ENCODE measurements around the gene PAK4.
"Not testable (repeated sequence)": the region's sequence is repeated elsewhere in the genome, so short reads cannot be mapped to it uniquely, and the experiment has no call there.

PAK4 gene

DNA sequence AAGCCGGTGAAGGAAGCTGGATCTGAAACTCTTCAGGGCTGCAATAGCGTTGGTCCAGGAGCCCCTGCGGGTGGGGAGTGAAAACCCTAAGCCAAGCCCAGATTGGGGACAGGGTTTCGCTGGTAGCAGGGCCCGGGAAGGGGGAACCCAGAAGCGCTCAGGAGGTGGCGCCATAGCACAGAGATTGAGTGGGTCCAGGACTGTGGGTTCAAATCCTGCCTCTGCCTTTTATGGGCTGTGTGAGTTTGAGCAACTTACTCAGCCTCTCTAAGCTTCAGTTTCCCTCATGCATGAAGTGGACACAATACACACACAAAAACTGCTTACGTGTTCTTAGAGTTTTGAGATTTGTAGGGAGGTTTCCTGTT is 86.8 kb downstream of the PAK4 start:
- DNase-seq = peak; percentile 80

DNA sequence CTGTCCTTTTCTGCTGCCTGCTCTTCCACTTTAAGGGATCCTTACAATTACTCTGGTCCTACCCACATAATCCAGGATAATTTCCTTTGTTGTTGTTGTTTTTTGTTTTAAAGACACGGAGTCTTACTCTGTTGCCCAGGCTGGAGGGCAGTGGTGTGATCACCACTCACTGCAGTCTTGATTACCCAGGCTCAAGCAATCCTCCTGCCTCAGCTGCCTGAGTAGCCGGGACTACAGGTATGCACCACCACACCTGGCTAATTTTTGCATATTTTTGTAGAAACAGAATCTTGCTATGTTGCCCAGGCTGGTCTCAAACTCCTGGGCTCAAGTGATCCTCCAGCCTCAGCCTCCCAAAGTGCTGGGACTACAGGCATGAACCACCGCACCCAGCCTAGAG is 89.7 kb downstream of the PAK4 start:
- DNase-seq = not testable (repeated sequence)

DNA sequence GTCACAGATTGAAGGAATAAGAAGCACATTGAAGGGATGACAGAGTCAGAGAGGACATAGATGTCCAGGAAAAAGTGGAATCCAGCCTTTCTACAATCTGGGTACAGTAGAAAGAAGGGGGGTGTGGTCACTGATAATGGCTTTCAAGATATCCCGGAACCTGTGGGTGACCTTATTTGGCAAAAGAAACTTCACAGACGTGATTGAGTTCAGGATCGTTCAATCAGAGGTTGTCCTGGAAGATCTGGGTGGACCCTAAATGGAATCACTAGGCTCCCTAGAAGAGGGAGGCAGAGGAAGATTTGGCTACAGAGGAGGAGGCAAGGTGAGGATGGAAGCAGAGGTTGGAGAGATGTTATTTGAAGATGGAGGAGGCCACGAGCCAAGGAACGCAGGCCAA is 91.5 kb downstream of the PAK4 start:
- DNase-seq = no peak

DNA sequence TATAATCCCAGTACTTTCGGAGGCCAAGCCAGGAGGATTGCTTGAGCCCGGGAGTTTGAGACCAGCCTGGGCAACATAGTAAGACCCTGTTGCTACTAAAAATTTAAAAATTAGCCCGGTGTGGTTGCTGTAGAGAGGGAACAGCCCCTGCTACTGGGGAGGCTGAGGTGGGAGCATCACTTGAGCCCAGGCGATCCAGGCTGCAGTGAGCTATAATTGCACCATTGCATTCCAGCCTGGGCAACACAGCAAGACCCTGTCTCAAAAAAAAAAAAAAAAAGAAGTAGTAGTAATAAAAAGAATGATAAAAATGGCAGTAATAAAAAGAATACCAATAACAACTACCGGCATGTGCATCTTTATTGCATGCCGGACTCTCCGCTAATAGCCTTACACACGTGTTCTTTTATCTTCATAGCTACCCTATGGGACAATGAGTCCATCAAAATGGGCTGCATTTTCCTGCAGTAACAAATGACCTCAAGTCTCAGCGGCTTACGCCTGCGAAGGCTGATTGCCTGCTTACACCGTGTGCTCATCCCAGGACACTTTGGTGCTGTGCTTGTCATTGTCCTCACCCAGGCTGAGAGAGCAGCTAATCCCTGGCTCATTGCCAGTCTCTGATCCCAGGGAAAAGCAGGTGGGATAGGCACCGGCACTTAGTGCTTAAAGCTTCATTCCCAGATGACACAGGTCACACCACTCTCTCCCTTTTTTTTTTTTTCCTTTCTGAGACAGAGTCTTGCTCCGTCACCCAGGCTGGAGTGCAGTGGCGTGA is 92.8 kb downstream of the PAK4 start:
- no peak for DNase-seq

DNA sequence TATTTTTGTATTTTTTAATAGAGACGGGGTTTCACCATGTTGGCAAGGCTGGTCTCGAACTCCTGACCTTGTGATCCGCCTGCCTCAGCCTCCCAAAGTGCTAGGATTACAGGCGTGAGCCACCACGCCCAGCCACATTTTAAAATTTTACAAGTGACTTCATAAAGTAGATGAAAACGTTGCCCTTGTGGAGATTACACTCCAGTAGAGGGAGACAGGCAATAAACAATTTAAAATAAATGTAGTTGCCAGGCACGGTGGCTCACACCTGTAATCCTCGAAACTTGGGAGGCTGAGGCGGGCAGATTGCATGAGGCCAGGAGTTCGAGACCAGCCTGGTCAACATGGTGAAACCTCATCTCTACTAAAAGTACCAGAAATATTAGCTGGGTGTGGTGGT is 93.5 kb downstream of the PAK4 start:
- not testable (repeated sequence) for DNase-seq

DNA sequence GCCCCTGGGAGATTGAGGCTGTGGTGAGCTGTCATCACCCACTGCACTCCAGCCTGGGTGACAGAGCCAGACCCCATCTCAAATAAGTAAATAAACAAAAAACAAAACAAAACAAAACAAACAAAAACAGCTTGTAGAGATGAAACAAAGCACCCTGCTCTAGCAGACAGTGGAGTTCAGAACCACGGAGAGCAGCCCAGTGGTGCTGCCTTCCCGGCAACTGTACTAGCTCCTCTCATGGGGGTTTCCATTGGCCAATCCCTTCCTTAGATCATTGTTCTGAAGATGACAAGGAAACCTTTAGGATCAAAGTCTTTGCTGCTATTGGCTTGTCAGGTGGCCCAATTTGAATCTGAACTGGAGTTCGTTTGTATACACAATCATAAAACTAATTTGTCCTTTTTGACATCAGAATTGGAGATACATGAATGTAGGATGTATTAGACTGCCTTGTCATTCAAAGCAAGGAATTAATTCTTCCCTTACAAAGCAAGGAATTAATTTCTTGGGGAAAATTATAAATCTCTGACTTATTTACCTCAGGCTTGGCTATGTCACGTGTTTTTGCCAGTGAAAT is 98.2 kb downstream of the PAK4 start:
- DNase-seq = no peak

DNA sequence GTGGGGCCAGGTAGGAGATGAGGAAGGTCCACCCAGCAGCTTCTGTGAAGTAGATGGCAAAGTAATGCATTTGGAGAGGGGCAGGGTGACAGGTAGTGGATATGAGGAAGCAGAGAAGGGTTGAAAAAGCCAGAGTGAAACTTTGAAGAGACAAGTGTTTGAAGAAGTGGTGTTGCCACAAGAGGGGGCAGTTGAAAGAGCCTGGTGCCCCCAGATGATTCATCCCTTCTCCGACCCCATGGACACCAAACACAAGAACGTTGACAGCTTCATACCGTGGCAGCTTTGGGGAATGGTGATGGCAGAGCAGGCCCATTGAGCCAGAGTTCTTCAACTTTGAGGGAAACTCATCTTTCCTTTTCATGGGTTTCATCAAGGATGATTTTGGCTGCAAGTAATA is 99.3 kb downstream of the PAK4 start:
- DNase-seq = no peak
